Nucleus accumbens (tissue), 56 donors: ENCODE measurements around the gene SPINT2.

Experiments used
- DNase-seq, 56 donors: peaks; one replicate each; lab custom pipeline; 2025; lab: John Stamatoyannopoulos, UW

Gene SPINT2

DNA sequence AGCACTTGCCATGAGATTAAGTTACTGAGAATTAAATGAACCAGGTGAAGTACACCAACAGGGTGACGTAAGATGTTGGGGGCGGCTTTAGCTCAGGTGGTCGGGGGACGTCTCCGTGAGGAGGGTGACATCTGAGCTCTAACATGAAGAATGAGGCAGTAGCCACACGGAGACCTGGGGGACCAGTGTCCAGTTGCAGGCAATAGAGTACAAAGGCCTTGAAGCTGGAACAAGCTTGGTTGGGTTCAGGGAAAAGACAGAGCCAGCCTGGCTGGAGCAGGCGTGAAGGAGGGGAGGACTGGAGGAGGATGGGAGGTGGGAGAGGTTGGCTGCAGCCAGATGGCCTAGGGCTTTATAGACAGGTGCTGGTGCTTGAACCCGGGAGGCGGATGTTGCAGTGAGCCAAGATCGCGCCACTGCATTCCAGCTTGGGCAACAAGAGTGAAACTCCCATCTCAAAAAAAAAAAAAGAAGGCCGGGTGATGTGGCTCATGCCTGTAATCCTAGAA lies 1.6 kb downstream of the SPINT2 start:
- DNase-seq = no peak

- no peak for DNase-seq
Measured at GRCh38 chr19:38266981-38267597, 2.7 kb downstream of the SPINT2 start.

GRCh38 chr19:38267761-38268483 lies 3.5 kb downstream of the SPINT2 start:
- DNase-seq = no peak

GRCh38 chr19:38268539-38268938 lies 4.2 kb downstream of the SPINT2 start:
- DNase-seq = no peak

DNA sequence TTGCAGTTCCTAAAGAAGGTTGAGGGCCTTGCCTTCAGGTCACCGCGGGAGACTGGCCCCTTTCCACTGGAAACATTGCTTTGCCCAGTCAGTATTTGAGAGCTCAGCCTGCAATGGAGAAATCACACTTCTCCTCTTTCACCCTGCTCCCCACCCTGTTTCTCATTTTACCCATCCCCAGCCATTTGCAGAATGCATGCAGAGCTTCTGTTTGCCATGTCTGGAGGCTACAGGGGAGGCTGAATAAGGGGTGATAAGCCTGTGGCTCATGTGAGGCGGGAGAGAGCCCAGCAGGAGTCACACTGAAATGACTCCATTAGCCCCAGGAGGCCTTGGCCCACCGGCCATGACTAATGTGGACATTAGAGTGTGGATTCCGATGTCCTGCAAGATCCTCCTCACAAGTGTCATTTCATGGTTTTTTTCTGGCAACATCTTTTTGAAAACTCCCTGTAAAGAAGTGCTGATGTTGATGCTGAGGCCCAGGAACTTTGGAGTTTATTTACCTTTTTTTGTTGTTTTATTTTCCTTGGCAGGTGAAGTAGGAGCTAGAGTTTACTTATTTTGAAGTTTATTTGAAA lies 6.3 kb downstream of the SPINT2 start:
- DNase-seq = no peak

GRCh38 chr19:38273499-38273898 lies 9.1 kb downstream of the SPINT2 start:
- no peak for DNase-seq

GRCh38 chr19:38274739-38275138 lies 10.4 kb downstream of the SPINT2 start:
- DNase-seq = peak in 50 of 56 donors; percentile 4 to 79 (median 51)

- DNase-seq = no peak
Measured at GRCh38 chr19:38276942-38277517, 12.7 kb downstream of the SPINT2 start.

- no peak for DNase-seq
Measured at GRCh38 chr19:38277549-38277948, 13.2 kb downstream of the SPINT2 start.

DNA sequence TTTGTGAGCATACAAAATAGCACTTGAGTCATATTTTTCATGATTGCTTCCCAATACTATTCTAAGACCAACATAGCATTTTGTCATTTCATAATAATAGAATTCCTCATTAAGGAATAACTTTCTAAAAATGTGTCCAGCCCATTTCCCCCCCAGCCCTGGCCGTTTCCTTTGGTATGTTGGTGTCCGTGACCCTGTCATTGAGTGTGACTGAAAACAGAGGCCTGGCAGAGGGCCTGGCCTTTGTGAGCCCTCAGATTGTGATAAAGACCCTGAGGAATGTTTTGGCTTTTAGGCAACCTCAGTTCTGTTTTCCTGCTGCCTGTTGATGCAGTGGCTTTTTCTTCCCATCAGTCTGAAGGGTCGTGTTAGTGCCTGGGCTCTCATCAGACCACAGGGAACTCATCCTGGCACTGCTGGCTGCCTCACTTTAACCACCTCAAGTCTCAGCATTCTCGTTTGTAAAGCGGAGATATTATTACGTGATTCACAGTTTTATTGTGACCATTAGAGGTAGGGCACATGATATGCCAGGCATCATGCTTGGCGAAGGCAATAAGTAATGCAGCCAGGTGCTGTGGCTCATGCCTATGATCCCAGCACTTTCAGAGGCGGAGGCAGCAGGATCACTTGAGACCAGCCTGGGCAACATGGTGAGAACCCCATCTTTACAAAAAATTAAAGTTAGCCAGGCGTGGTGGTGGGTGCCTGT lies 13.8 kb downstream of the SPINT2 start:
- DNase-seq = no peak

- no peak for DNase-seq
Measured at GRCh38 chr19:38278751-38279150, 14.4 kb downstream of the SPINT2 start.

- DNase-seq = no peak
Measured at GRCh38 chr19:38280030-38280921, 15.9 kb downstream of the SPINT2 start.

DNA sequence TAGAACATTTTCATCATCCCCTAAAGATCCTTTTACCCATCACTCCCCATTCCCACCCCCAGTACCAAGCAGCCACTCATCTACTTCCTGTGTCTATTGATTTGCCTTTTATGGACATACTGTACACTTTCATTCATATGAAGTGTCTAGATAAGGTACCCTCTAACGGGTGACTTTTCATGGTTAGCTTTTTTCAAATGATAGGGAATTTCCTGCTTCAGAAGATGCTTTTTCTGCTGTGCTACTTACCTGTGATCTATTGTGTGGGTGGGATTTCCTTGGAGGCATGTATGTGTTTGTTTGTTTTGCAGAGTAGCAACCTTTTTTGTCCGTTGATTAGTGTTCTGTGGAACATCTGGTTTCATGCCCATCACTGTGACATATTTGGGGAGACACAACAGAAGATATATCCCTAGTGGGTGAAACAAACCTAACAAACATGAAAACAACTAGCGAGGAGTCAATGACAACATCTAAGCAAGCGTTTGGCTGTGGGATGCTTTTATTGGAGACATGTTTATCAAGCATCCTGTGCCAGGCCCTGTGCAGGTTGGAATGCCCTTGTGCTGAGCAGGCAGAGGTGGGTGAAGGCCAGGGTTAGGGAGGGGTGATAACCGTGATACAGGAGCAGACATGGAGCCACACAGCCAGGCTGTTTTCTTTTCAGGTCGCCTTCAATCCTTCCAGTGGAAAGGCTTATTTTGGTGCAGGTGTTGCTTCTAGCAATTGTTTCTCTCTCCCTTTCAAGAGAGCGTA lies 17.6 kb downstream of the SPINT2 start:
- no peak for DNase-seq

GRCh38 chr19:38283271-38283670 lies 18.9 kb downstream of the SPINT2 start:
- no peak for DNase-seq

GRCh38 chr19:38284422-38284821 lies 20.0 kb downstream of the SPINT2 start:
- peak in 1 of 56 donors; percentile 14 for DNase-seq

DNA sequence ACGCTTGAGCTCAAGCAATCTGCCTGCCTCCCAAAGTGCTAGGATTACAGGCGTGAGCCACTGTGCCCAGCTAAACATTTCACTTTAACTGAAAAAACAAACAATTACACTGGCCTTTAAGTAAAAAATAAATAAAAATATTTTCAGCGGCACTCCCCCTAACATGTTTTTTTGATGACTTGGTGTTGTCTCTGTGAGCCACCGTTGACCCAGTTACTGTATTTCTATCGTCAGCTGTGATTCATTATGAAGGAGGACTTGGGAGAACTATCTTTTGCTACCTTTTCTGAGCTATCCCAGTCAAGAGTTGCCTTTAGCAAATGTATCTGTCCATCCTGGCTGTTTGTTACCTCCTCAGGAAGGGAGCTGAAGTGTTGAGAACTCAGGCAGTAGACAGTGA lies 21.2 kb downstream of the SPINT2 start:
- no peak for DNase-seq

GRCh38 chr19:38287604-38288003 lies 23.2 kb downstream of the SPINT2 start:
- DNase-seq = peak in 4 of 56 donors; percentile 8 to 23 (median 18)

GRCh38 chr19:38288123-38288855 lies 23.9 kb downstream of the SPINT2 start:
- DNase-seq = peak in 1 of 56 donors; percentile 13
